Activated CD8-positive, alpha-beta T cell treated with anti-CD3 and anti-CD28 coated beads, Interleukin-2, amount 10 ng/mL, durations not matched to agents 7 days and 5 days (primary cell): Measurements from ENCODE around the gene ERGIC3. TPM values are rescaled to one million over a fixed set of nuclear protein-coding genes. Genes with fewer than 3 reads are reported as not detected.

Source experiments
- ATAC-seq: fragments of 150-1000 bp; cut with Tn5 transposase; one replicate; pipeline ENCODE4 v1.10.0; 2021; ENCODE audit warnings: moderate library complexity
- CTCF ChIA-PET: fragments of 350-600 bp; sonication (Branson Sonifier 250); formaldehyde crosslinking; loops from one replicate; lab custom pipeline; 2021; ENCODE audit warnings: antibody characterized with exemption; lab: Charles Lee
- POLR2A ChIA-PET: fragments of 350-600 bp; sonication (Branson Sonifier 250); formaldehyde crosslinking; loops from one replicate; lab custom pipeline; 2021; ENCODE audit warnings: antibody characterized with exemption; lab: Charles Lee
- DNase-seq: peaks from one replicate; pipeline ENCODE4 v3.0.0-alpha.2; 2020
- H3K27ac Mint-ChIP-seq: one replicate; pipeline ENCODE4 v1.8.0; 2021; ENCODE audit warnings: mild to moderate bottlenecking, mixed read lengths
- H3K27me3 Mint-ChIP-seq: one replicate; pipeline ENCODE4 v1.8.0; 2021; ENCODE audit warnings: low read depth, mixed read lengths
- H3K36me3 Mint-ChIP-seq: one replicate; pipeline ENCODE4 v1.8.0; 2021; ENCODE audit warnings: low read depth, mixed read lengths
- H3K4me1 Mint-ChIP-seq: one replicate; pipeline ENCODE4 v1.8.0; 2021; ENCODE audit warnings: low read depth, mixed read lengths
- H3K4me3 Mint-ChIP-seq: one replicate; pipeline ENCODE4 v1.8.0; 2021; ENCODE audit warnings: mild to moderate bottlenecking, mixed read lengths
- H3K9me3 Mint-ChIP-seq: one replicate; pipeline ENCODE4 v1.8.0; 2022; ENCODE audit warnings: mixed read lengths; ENCODE audit not compliant: insufficient read depth
- total RNA-seq, 2 experiments: library from RNA; stranded (reverse); gene quantifications; one replicate each; pipeline ENCODE4 v1.2.3, GENCODE V29; 2021

ERGIC3 gene
- 100 to 1,000 TPM; 114 to 122 TPM for total RNA-seq

DNA sequence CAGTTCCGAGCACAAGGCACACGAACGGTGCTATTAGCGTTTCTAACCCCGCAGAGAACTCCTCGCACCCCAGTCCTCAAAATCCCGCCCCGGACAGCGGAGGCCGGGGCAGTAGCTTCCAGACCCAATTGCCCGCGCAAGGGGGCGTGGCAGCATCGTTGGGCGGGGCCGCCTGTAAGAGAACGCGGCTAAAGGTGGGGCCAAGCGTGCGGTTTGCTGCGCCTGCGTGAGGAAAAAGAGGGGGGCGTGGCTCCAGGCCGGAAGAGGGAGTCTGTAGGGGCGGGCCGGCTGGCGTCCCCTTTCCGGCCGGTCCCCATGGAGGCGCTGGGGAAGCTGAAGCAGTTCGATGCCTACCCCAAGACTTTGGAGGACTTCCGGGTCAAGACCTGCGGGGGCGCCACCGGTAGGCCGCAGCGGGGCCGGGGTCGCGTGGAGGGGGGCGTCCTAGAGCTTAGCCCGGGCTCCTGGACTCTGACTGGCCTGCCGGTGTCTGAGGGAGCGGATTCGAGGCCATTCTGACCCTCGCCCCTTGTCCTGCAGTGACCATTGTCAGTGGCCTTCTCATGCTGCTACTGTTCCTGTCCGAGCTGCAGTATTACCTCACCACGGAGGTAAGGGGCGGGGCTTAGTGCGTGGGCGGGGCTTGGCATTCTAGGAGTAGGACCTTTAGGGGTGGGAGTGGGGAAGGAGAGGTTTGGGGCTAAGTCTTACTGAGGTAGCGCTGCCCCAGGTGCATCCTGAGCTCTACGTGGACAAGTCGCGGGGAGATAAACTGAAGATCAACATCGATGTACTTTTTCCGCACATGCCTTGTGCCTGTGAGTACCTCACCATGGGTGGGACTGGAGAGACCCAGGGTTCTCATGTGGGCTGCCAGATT, at the start of gene ERGIC3:
Gene ERGIC3, plus strand, starts transcription at position 296 of the 880 bp plus-strand sequence. Its CDS starts 20 bp downstream, at position 316.
- peak within 1 kb of the TSS; percentile 88 for H3K4me3 Mint-ChIP-seq
- ChIA-PET CTCF (interaction anchor here (1.0 to 1.8 kb wide), 4 partner anchors 9 to 412 kb away, joined by 3 to 8 read pairs (median 4); partner anchors contain the start of gene SCAND1), POLR2A (interaction anchor here (0.6 to 1.9 kb wide), 8 partner anchors 10 to 412 kb away, joined by 3 to 10 read pairs (median 4); partner anchors contain the start of genes SCAND1 and SPAG4)
- peaks cover 3% of the 10 kb centered on the region for H3K36me3 Mint-ChIP-seq
- peak within 1 kb of the TSS; percentile 90 for H3K27ac Mint-ChIP-seq
- ATAC-seq (peak; percentile 96), DNase-seq (peak; percentile 98)
- no peaks in the 10 kb centered on the region for H3K27me3 Mint-ChIP-seq
- H3K4me1 Mint-ChIP-seq: peaks cover 23% of the 10 kb centered on the region
- H3K9me3 Mint-ChIP-seq: no peaks in the 10 kb centered on the region

DNA sequence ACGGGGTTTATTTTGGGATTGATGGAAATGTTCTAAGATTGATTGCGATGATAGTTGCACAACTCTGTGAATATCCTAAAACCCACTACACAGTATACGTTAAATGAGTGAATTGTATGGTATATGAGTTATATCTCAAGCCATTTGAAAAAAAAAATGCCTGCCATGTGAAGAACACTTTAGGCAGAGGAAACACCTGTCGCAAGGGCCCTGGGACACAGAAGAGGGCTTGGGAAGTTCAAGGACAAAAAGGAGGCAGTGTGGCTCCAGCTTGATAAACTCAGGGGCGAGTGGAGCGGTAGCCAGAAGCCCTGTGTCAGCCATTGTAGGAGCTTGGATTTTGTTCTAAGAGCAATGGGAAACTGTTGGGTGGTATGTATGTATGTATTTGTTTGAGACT, 49.5 kb upstream of the ERGIC3 start:
- Mint-ChIP-seq H3K4me3 (peak overlapping the region; percentile 99), H3K9me3 (no peaks in the 10 kb centered on the region), H3K4me1 (peaks cover 49% of the 10 kb centered on the region), H3K36me3 (peaks cover 72% of the 10 kb centered on the region), H3K27ac (peak overlapping the region; percentile 99), H3K27me3 (no peaks in the 10 kb centered on the region)
- DNase-seq: no peak
- ATAC-seq: no peak
- POLR2A ChIA-PET: interaction anchor here (1.1 to 3.8 kb wide), 5 partner anchors 10 to 461 kb away, joined by 3 to 40 read pairs (median 23); partner anchors contain the start of genes CEP250, SCAND1 and SPAG4
- CTCF ChIA-PET: interaction anchor here (0.7 to 1.5 kb wide), 4 partner anchors 25 to 109 kb away, joined by 3 to 4 read pairs (median 3); no protein-coding TSS in a partner anchor

- Mint-ChIP-seq H3K27ac (no peak overlapping the region), H3K27me3 (no peaks in the 10 kb centered on the region), H3K4me3 (no peak overlapping the region), H3K9me3 (no peaks in the 10 kb centered on the region), H3K4me1 (peaks cover 25% of the 10 kb centered on the region), H3K36me3 (peaks cover 77% of the 10 kb centered on the region)
- no peak for DNase-seq
- POLR2A ChIA-PET: interaction anchor here (1.1 to 1.4 kb wide), 2 partner anchors 7 to 30 kb away, joined by 3 read pairs; no protein-coding TSS in a partner anchor
- ATAC-seq: no peak
- CTCF ChIA-PET: interaction anchor here (1.8 kb wide), 1 partner anchor 189 kb away, joined by 4 read pairs; no protein-coding TSS in a partner anchor
Measured at GRCh38 chr20:35496481-35496880, 45.4 kb upstream of the ERGIC3 start.

GRCh38 chr20:35497320-35497719, 44.6 kb upstream of the ERGIC3 start:
- POLR2A ChIA-PET: no interaction called here
- Mint-ChIP-seq H3K4me1 (peaks cover 19% of the 10 kb centered on the region), H3K36me3 (peaks cover 79% of the 10 kb centered on the region), H3K9me3 (no peaks in the 10 kb centered on the region), H3K27ac (peak overlapping the region; percentile 47), H3K4me3 (no peak overlapping the region), H3K27me3 (no peaks in the 10 kb centered on the region)
- DNase-seq (no peak), ATAC-seq (no peak)
- CTCF ChIA-PET: no interaction called here

GRCh38 chr20:35497780-35498189, 44.1 kb upstream of the ERGIC3 start:
- no peak for ATAC-seq

DNA sequence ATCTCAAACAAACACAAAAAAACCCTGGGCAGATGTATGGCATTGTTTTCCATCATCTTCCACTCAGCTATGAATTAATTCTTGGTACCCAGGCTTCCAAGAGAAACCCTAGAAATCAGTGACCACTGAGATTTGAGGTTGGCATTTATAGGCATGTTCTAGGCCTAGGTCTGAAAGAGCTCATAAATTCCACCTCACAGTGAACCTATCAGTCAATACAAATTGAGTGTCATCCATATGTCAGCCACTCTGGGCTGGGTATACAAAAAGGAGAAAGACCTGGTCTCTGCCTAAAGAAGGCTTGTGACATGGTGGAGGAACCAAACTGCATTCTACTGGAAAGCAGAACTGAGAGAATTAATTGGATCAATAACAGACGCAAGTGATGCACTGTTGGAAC, 42.6 kb upstream of the ERGIC3 start:
- Mint-ChIP-seq H3K9me3 (no peaks in the 10 kb centered on the region), H3K4me3 (no peak overlapping the region), H3K27ac (no peak overlapping the region), H3K4me1 (peaks cover 16% of the 10 kb centered on the region), H3K27me3 (no peaks in the 10 kb centered on the region), H3K36me3 (peaks cover 78% of the 10 kb centered on the region)
- no peak for ATAC-seq
- CTCF ChIA-PET: interaction anchor here (1.5 kb wide), 1 partner anchor 36 kb away, joined by 6 read pairs; no protein-coding TSS in a partner anchor
- POLR2A ChIA-PET: interaction anchor here (1.8 kb wide), 1 partner anchor 8 kb away, joined by 8 read pairs; no protein-coding TSS in a partner anchor
- no peak for DNase-seq

More at GRCh38 chr20:35497780-35498189, 44.1 kb upstream of the ERGIC3 start:
- Mint-ChIP-seq H3K4me3 (no peak overlapping the region), H3K27me3 (no peaks in the 10 kb centered on the region), H3K27ac (peak overlapping the region; percentile 47), H3K9me3 (no peaks in the 10 kb centered on the region), H3K4me1 (peaks cover 14% of the 10 kb centered on the region), H3K36me3 (peaks cover 79% of the 10 kb centered on the region)
- no peak for DNase-seq
- ChIA-PET POLR2A (no interaction called here), CTCF (no interaction called here)

DNA sequence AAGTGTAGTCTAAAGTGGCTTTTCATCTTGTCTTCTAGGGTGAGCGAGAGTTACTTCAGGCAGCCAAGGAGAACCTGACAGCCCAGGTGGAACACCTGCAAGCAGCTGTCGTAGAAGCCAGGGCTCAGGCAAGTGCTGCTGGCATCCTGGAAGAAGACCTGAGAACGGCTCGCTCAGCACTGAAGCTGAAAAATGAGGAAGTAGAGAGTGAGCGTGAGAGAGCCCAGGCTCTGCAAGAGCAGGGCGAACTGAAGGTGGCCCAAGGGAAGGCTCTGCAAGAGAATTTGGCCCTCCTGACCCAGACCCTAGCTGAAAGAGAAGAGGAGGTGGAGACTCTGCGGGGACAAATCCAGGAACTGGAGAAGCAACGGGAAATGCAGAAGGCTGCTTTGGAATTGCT, 39.5 kb upstream of the ERGIC3 start:
- Mint-ChIP-seq H3K4me1 (peaks cover 40% of the 10 kb centered on the region), H3K36me3 (peaks cover 82% of the 10 kb centered on the region), H3K27me3 (no peaks in the 10 kb centered on the region), H3K9me3 (no peaks in the 10 kb centered on the region), H3K4me3 (no peak overlapping the region), H3K27ac (no peak overlapping the region)
- DNase-seq (no peak), ATAC-seq (no peak)
- CTCF ChIA-PET: no interaction called here
- POLR2A ChIA-PET: interaction anchor here (0.7 to 3.6 kb wide), 2 partner anchors 11 to 46 kb away, joined by 3 to 24 read pairs; no protein-coding TSS in a partner anchor

DNA sequence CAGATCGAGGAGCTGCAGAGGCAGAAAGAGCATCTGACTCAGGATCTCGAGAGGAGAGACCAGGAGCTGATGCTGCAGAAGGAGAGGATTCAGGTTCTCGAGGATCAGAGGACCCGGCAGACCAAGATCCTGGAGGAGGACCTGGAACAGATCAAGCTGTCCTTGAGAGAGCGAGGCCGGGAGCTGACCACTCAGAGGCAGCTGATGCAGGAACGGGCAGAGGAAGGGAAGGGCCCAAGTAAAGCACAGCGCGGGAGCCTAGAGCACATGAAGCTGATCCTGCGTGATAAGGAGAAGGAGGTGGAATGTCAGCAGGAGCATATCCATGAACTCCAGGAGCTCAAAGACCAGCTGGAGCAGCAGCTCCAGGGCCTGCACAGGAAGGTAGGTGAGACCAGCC, 38.6 kb upstream of the ERGIC3 start:
- CTCF ChIA-PET: interaction anchor here (1.2 kb wide), 1 partner anchor 139 kb away, joined by 3 read pairs; no protein-coding TSS in a partner anchor
- Mint-ChIP-seq H3K27me3 (no peaks in the 10 kb centered on the region), H3K4me1 (peaks cover 43% of the 10 kb centered on the region), H3K9me3 (no peaks in the 10 kb centered on the region), H3K4me3 (no peak overlapping the region), H3K36me3 (peaks cover 79% of the 10 kb centered on the region), H3K27ac (peak overlapping the region; percentile 10)
- no peak for ATAC-seq
- POLR2A ChIA-PET: interaction anchor here (1.0 to 3.6 kb wide), 2 partner anchors 12 kb away, joined by 4 to 24 read pairs; no protein-coding TSS in a partner anchor
- DNase-seq: no peak

GRCh38 chr20:35503841-35504561, 37.9 kb upstream of the ERGIC3 start:
- H3K9me3 Mint-ChIP-seq: no peaks in the 10 kb centered on the region
- peak overlapping the region; percentile 28 for H3K27ac Mint-ChIP-seq
- peaks cover 43% of the 10 kb centered on the region for H3K4me1 Mint-ChIP-seq
- H3K4me3 Mint-ChIP-seq: no peak overlapping the region
- no peaks in the 10 kb centered on the region for H3K27me3 Mint-ChIP-seq
- ChIA-PET POLR2A (interaction anchor here (0.9 to 3.6 kb wide), 3 partner anchors 8 to 13 kb away, joined by 3 to 24 read pairs (median 4); no protein-coding TSS in a partner anchor), CTCF (interaction anchor here (1.2 kb wide), 1 partner anchor 138 kb away, joined by 3 read pairs; no protein-coding TSS in a partner anchor)
- H3K36me3 Mint-ChIP-seq: peaks cover 81% of the 10 kb centered on the region
- no peak for DNase-seq
- ATAC-seq: no peak

DNA sequence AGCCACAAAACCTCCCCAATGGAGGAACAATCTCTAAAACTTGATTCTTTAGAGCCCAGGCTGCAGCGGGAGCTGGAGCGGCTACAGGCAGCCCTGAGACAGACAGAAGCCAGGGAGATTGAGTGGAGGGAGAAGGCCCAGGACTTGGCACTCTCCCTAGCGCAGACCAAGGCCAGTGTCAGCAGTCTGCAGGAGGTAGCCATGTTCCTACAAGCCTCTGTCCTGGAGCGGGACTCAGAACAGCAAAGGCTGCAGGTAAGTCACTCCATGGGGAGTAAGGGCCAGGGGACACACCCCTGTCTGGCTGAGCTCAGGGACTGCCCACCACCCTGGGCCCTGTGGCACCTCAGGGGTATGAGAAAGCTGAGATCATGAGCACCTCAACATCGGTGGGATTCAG, 37.1 kb upstream of the ERGIC3 start:
- H3K9me3 Mint-ChIP-seq: no peaks in the 10 kb centered on the region
- H3K27me3 Mint-ChIP-seq: no peaks in the 10 kb centered on the region
- peaks cover 43% of the 10 kb centered on the region for H3K4me1 Mint-ChIP-seq
- ChIA-PET CTCF (no interaction called here), POLR2A (interaction anchor here (2.8 kb wide), 1 partner anchor 14 kb away, joined by 14 read pairs; no protein-coding TSS in a partner anchor)
- no peak overlapping the region for H3K4me3 Mint-ChIP-seq
- ATAC-seq (no peak), DNase-seq (no peak)
- peaks cover 83% of the 10 kb centered on the region for H3K36me3 Mint-ChIP-seq
- H3K27ac Mint-ChIP-seq: peak overlapping the region; percentile 53

- Mint-ChIP-seq H3K4me3 (peak overlapping the region; percentile 0), H3K27ac (peak overlapping the region; percentile 73), H3K27me3 (no peaks in the 10 kb centered on the region), H3K4me1 (peaks cover 43% of the 10 kb centered on the region), H3K9me3 (no peaks in the 10 kb centered on the region), H3K36me3 (peaks cover 76% of the 10 kb centered on the region)
- DNase-seq (no peak), ATAC-seq (peak; percentile 16)
- ChIA-PET POLR2A (interaction anchor here (0.7 to 2.8 kb wide), 4 partner anchors 10 to 681 kb away, joined by 3 to 14 read pairs (median 4); partner anchors contain the start of gene NCOA6), CTCF (interaction anchor here (0.6 to 1.5 kb wide), 2 partner anchors 15 to 196 kb away, joined by 3 read pairs; no protein-coding TSS in a partner anchor)
Measured at GRCh38 chr20:35506179-35506578, 35.7 kb upstream of the ERGIC3 start.
